G401 (cell line): ENCODE results near the gene HTRA3. TPM values are rescaled to one million over a fixed set of nuclear protein-coding genes. Genes with fewer than 3 reads are reported as not detected.

Experiments
- DNase-seq: peaks from one replicate; pipeline ENCODE4 v3.0.0-alpha.2; 2015; ENCODE audit warnings: low spot score
- in situ Hi-C: cut with HindIII; loops from 2 replicates; pipeline ENCODE4 v1.10.0; 2016; ENCODE audit warnings: low sequenced_read_pairs, mixed read lengths
- total RNA-seq: library from RNA; depleted of rRNA; stranded (reverse); fragments of >200 nt; shearing (Covaris generic); gene quantifications from 2 replicates; pipeline ENCODE4 v1.2.3, GENCODE V29; 2014

Gene HTRA3
- total RNA-seq, 1 experiment from 2014 or later, result 0.14 TPM

DNA sequence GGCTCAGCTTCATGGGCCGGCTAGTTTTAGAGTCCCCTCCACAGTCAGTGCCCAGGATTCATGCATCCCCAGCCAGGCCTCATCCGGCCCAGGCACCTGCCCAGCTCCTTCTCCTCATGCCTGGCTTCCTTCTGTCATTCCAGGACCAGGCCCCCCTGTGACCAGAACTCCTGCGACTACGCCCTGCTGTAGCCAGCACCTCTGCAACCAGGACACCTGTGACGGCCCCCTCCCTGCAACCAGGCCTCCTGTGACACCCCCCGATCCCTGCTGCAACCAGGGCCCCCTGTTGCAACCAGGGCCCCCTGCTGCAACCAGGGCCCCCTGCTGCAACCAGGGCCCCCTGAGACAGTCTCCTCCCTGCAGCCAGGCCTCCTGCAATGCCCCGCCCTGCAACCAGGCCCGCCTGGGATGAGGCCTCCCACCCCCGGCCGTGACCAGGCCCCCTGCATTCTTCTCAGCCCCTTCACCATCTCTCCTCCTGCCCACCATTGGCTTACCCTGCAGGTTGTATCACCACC lies 46.8 kb downstream of the HTRA3 start:
- peak; percentile 30 for DNase-seq
- in situ Hi-C loops, result no loop called here

DNA sequence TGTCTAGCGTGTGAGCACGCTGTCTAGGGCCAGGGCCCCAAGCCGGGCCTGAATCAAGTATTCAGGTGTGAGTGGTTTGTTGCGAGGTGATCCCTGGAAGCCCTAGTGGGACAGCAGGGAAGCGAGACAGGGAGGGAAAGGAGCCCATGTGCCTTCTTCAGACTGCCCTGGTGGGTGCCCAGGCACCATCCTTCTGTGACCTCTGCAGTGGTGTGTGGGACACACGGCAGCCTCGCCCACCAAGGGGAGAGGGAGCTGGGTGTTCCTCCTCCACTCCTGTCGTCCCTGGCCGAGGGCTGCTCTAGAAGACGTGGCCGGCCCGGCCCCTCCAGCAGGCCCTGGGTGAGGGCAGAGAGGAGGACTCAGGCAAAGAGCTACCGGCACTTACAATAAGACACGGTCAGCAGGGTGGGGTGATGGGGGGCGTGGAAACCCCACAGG lies 47.4 kb downstream of the HTRA3 start:
- DNase-seq, result no peak

GRCh38 chr4:8317474-8317873 lies 47.9 kb downstream of the HTRA3 start:
- in situ Hi-C loops, result no loop called here
- DNase-seq, result no peak

More for the DNA sequence above, 47.4 kb downstream of the HTRA3 start:
- in situ Hi-C loops, result no loop called here

DNA sequence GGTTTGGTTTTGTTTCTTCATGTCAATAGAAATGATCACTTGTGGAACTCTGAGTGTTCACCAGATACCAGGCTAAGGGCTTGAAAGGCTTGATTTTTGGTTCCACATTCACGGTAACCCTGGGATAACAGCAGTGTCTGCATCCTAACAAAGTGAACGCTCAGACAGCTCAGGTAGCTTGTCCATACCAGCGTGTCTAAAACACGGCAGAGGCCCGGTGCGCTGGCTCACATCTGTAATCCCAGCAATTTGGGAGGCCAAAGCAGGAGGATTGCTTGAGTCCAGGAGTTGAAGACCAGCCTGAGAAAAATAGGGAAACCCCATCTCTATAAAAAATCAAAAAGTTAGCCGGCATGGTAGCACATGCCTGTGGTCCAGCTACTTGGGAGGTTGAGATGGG lies 49.0 kb downstream of the HTRA3 start:
- DNase-seq, result no peak
- in situ Hi-C loops, result no loop called here

- no peak for DNase-seq
- in situ Hi-C loops, result no loop called here
Measured at GRCh38 chr4:8319061-8319460, 49.5 kb downstream of the HTRA3 start.

DNA sequence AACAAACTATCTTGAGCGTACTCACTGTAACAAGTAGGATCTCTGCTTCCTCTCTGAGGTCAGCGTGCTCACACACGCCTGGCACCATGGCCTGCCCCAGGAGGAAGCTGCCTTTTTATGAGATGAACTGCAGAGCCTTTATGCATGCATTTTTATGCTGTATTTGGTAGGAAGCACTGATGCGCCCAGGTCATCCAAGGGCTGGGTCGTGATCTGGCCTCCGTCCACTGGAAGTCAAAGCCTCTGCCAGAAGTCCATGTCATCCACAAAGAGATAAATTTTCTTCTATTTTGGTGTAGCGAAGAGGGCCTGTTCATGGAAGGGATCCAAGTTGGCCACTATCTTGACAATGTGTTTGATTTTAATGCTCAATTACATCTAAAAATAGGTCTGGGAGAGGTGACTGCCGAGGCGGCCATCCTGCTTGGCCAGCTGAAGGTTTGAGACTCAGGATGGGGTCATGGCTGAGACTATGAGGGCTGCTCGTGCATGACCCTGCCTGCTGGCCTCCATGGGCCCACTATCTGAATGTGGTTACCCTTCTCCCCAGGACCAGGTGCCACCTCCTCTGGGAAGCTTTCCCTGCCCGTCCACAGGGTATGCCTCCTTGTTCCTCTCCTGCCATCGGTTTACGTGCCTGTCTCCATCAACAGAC lies 50.3 kb downstream of the HTRA3 start:
- in situ Hi-C loops, result no loop called here
- peak; percentile 75 for DNase-seq

DNA sequence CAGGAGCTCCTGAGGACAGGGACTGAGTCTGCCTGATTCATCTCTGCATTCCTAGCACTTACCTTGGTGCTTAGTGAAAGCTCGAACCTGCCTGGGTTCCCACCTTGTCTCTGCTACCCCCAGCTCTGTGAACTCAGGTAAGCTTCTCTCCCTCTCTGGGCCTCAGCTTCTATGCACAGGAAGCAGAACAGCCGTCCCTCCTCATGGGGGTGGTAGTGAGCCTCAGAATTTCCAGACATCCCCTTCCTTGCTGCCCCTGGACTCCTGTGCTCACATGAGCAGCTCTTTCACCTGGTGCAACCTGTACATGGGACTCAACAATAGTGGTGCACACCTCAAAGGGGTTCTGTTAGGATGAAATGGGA lies 50.8 kb downstream of the HTRA3 start:
- in situ Hi-C loops, result no loop called here
- peak; percentile 8 for DNase-seq

- in situ Hi-C loops, result no loop called here
- no peak for DNase-seq
Measured at GRCh38 chr4:8321220-8321619, 51.7 kb downstream of the HTRA3 start.

DNA sequence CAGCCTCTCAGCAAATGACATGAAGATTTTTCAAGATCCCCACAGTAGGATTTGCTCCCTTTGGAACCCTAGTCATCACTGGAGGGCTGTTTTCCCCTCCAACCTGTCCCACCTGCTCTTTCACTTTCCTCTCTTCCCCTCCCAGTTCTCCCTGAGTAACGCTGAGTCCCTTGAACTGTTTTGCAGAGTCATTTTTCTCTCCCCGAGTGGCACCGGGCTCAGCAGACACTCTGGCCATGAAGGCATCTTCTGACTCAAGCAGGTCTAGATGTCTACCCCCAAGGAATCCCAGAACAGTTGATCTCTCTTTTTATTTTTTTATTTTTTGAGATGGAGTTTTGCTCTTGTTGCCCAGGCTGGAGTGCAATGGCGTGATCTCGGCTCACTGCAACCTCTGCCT lies 52.2 kb downstream of the HTRA3 start:
- DNase-seq, result no peak
- in situ Hi-C loops, result no loop called here

GRCh38 chr4:8322794-8323704 lies 53.5 kb downstream of the HTRA3 start:
- no peak for DNase-seq
- in situ Hi-C loops, result no loop called here

DNA sequence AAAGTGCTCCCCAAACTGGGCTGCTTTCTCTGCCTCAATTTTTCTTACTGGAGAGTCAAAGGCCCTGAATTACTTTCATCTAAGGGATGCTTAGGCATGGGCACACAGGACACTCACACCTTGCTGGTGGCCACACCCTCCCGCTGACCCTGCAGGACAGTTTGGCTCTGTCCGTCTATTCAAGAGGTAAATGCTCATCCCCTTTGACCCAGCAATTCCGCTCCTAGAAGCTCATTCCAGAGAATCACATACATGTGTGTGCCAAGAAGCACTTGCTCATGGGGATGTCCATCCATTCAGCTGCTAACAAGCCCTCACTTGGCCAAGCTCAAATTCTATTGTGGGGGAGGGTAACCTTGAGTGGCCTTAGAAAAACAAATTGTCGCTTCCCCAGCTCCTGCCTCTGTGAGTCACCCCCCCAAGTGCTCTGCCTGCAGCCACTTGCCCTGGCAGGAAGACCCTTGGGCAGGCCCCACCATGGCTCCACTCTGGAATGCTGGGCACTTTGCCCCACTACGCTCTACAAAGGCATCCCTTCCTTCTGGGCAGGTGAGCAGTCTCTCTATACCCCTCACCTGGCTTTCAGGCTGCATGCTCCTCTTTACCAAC lies 54.5 kb downstream of the HTRA3 start:
- in situ Hi-C loops, result no loop called here
- DNase-seq, result no peak

DNA sequence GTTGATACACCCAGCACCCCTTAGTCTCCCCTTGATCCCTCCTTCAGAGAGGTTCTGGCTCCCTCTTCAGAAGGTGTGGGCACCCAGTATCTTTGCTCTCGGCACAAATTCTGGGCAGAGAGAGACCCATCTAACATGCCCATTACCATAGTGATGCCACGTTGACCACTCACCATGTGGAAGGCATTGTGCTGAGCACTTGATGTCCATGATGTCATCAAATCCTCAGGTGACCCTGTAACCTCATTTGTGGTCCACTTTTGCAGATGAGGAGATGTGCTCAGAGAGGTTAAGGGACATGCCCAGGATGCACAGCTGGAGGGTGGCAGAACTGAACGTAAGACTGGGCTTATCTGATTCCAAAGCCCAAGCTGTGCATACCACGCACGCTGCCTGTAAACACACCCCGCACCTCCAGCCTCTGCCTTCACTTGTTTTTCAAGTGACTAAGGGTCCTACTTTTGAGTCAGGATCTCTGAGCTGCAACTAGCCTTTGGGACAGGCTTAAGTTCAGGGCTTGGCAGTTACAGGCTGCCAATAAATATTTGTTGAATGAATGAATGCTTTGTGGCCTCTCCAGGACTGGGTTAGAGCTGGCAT lies 55.2 kb downstream of the HTRA3 start:
- in situ Hi-C loops, result no loop called here
- DNase-seq, result no peak

DNA sequence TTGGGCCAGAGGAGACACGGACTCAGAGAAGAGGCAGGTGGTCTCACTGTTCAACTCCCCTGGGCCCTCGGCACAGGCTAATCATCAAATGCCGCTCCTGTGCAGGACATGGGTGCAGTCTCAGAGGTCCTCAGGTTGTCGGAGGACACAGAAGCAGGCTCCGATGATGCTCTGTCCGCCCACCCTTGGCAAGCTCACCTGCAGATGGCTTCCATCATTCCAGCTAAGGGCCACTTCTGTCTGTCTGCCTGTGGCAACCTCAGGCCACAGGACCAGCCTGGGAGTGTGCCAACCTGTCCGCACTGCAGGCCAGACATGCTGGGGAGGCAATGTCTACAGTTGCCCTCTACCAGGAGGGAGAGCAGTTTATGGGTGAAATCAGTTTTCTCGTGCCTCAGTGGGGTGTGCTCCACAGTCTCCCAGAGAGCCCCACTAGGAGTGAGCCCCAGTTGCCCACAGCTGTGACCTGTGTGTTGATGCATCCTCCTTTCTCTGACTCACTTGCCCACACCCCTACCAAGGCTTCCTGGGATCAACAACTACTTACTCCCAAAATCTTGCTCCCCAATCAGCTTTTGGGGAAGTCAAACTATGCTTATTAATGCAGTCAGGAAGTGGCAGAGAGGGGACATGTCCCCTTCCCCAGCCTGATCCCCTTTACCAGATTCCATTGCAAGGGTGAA lies 55.9 kb downstream of the HTRA3 start:
- no peak for DNase-seq
- in situ Hi-C loops, result no loop called here

GRCh38 chr4:8326206-8326605 lies 56.7 kb downstream of the HTRA3 start:
- no peak for DNase-seq
- in situ Hi-C loops, result no loop called here

- in situ Hi-C loops, result no loop called here
- no peak for DNase-seq
Measured at GRCh38 chr4:8328456-8328855, 58.9 kb downstream of the HTRA3 start.

- DNase-seq, result no peak
- in situ Hi-C loops, result no loop called here
Measured at GRCh38 chr4:8328866-8329559, 59.5 kb downstream of the HTRA3 start.

GRCh38 chr4:8329560-8329858 lies 60.0 kb downstream of the HTRA3 start:
- DNase-seq, result no peak
- in situ Hi-C loops, result no loop called here

DNA sequence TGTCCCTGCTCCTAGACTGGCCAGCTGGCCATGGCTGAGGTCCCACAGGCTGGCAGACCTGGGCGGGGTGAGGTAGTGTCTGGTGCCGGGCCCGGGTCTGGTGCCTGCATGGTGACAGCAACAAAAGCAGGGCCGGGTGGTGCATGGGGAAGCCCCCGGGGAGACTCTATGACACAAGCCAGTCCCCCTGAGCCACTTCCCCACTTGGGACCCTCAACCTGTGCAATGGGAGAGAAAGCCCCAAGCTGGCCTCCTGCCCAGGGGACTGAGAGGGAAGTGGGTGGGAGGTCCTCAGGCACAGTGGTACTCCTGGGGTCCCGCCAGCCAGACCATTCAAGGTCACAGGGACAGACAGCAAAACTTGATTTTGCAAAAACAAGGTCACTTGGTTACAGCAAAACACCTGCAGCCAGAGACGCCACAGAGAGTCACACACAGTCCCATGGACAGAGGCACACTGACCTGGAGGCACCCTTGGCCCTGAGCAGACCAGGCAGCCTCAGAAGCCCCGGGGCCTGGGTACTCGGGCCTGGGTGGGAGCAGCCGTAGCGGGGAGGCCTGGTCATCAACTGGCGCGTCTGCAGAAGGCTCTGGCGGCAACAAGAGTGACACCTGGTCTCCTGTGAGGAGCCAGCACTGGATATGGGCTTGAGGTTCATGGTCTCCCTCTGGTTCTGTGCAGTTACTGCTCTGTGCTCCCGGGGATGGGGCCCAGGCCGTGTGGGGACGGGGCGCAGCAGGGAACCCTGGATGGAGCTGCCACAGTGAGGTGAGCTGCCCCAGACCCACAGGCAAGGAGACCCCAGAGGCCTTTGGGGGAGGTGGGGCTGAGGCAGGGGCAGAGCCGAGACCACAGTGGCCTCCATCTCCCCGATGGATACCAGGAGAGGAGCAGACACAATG lies 60.6 kb downstream of the HTRA3 start:
- in situ Hi-C loops, result no loop called here

More for the DNA sequence above, 60.6 kb downstream of the HTRA3 start:
- DNase-seq, result no peak
